ENCODE results near the gene TNFRSF4. TPM values are rescaled to one million over a fixed set of nuclear protein-coding genes. Genes with fewer than 3 reads are reported as not detected.

TNFRSF4 gene
- total RNA-seq, 1 experiment from 2014 or later: 0.62 TPM

- no peak overlapping the region for H3K4me3 ChIP-seq (ENCODE audit: low read depth in 2 of 2, low read length in 2 of 2)
- intact Hi-C loops (cut with micrococcal nuclease; ENCODE audit: unreplicated experiment): no loop called here
- no peaks in the 10 kb centered on the region for H3K27me3 ChIP-seq (ENCODE audit: control insufficient read depth, insufficient read depth, low read length)
- TF ChIP-seq REST (IDR thresholded peaks at IDR 0.05; ENCODE audit: insufficient read depth in 1 of 2, low read depth in 2 of 2, low read length in 1 of 2) (no peak), POLR2AphosphoS5 (IDR thresholded peaks at IDR 0.05; ENCODE audit: low read depth, low read length) (no peak)
- TF ChIP-seq, protein P1, sequence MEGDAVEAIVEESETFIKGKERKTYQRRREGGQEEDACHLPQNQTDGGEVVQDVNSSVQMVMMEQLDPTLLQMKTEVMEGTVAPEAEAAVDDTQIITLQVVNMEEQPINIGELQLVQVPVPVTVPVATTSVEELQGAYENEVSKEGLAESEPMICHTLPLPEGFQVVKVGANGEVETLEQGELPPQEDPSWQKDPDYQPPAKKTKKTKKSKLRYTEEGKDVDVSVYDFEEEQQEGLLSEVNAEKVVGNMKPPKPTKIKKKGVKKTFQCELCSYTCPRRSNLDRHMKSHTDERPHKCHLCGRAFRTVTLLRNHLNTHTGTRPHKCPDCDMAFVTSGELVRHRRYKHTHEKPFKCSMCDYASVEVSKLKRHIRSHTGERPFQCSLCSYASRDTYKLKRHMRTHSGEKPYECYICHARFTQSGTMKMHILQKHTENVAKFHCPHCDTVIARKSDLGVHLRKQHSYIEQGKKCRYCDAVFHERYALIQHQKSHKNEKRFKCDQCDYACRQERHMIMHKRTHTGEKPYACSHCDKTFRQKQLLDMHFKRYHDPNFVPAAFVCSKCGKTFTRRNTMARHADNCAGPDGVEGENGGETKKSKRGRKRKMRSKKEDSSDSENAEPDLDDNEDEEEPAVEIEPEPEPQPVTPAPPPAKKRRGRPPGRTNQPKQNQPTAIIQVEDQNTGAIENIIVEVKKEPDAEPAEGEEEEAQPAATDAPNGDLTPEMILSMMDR (IDR thresholded peaks at IDR 0.05): no peak
- in situ Hi-C loops (cut with HindIII; ENCODE audit: low pct_unique_long_range_greater_than_20kb, low sequenced_read_pairs): no loop called here
- BruUV-seq (replicated peaks): no TSS peak
- DNase-seq (ENCODE audit: low read depth, low spot score) (no peak), ATAC-seq (no peak)
- no peaks in the 10 kb centered on the region for H3K4me1 ChIP-seq (ENCODE audit: control insufficient read depth, insufficient read depth, low read length)
- ChIA-PET CTCF (no interaction called here), POLR2A (no interaction called here)
- H3K9me3 ChIP-seq (ENCODE audit: control insufficient read depth, insufficient read depth, low read depth, low read length): no peaks in the 10 kb centered on the region
- no peak overlapping the region for H3K27ac ChIP-seq (ENCODE audit: low read length)
- no peaks in the 10 kb centered on the region for H3K36me3 ChIP-seq (ENCODE audit: control insufficient read depth, insufficient read depth, low read length)
Observed at GRCh38 chr1:1194723-1195122, 19.2 kb downstream of the TNFRSF4 start.

DNA sequence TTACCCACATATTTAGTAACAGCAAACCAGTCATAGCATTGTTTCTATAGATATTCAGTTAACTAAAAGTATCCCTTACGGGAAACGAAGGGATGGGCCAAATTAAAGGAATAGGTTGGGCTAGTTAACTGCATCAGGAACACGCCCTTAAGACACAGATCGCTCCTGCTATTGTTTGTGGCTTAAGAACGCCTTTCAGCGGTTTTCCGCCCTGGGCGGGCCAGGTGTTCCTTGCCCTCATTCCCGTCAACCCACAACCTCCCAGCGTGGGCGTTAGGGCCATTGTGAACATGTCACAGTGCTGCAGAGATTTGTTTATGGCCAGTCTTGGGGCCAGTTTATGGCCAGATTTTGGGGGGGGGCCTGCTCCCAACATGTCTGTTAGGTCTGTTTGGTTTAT is 22.2 kb downstream of the TNFRSF4 start:
- no TSS peak for BruUV-seq (replicated peaks)
- Histone ChIP-seq H3K27me3 (ENCODE audit: control insufficient read depth, insufficient read depth, low read length) (no peaks in the 10 kb centered on the region), H3K4me1 (ENCODE audit: control insufficient read depth, insufficient read depth, low read length) (no peaks in the 10 kb centered on the region), H3K9me3 (ENCODE audit: control insufficient read depth, insufficient read depth, low read depth, low read length) (no peaks in the 10 kb centered on the region), H3K27ac (ENCODE audit: low read length) (no peak overlapping the region), H3K4me3 (ENCODE audit: low read depth in 2 of 2, low read length in 2 of 2) (no peak overlapping the region), H3K36me3 (ENCODE audit: control insufficient read depth, insufficient read depth, low read length) (no peaks in the 10 kb centered on the region)
- ChIA-PET CTCF (no interaction called here), POLR2A (no interaction called here)
- in situ Hi-C loops (cut with HindIII; ENCODE audit: low pct_unique_long_range_greater_than_20kb, low sequenced_read_pairs) (no loop called here), intact Hi-C loops (cut with micrococcal nuclease; ENCODE audit: unreplicated experiment) (no loop called here)
- DNase-seq (ENCODE audit: low read depth, low spot score): no peak
- TF ChIP-seq SIN3A (IDR thresholded peaks at IDR 0.05; ENCODE audit: borderline replicate concordance, insufficient read depth, low read depth, low read length) (no peak), POLR2AphosphoS5 (IDR thresholded peaks at IDR 0.05; ENCODE audit: low read depth, low read length) (no peak), REST (IDR thresholded peaks at IDR 0.05; ENCODE audit: insufficient read depth in 1 of 2, low read depth in 2 of 2, low read length in 1 of 2) (no peak), TCF7L2 (IDR thresholded peaks at IDR 0.05; ENCODE audit: low read depth, low read length) (no peak)
- TF ChIP-seq, protein P1 (IDR thresholded peaks at IDR 0.05): no peak
- ATAC-seq: no peak

Measured in Panc1 (cell line).